ACHN (cell line): ENCODE data around the gene SPARCL1.
A peak's percentile ranks its signal among the peaks of the same experiment; 100 is the strongest.

Source experiments
- DNase-seq: peaks from one replicate; pipeline ENCODE4 v3.0.0-alpha.2; 2015
- in situ Hi-C: cut with HindIII; loops from 2 replicates; pipeline ENCODE4 v1.10.0; 2017; ENCODE audit warnings: low sequenced_read_pairs, low pct_ligation_motif_present, low pct_unique_long_range_greater_than_20kb

The SPARCL1 gene

DNA sequence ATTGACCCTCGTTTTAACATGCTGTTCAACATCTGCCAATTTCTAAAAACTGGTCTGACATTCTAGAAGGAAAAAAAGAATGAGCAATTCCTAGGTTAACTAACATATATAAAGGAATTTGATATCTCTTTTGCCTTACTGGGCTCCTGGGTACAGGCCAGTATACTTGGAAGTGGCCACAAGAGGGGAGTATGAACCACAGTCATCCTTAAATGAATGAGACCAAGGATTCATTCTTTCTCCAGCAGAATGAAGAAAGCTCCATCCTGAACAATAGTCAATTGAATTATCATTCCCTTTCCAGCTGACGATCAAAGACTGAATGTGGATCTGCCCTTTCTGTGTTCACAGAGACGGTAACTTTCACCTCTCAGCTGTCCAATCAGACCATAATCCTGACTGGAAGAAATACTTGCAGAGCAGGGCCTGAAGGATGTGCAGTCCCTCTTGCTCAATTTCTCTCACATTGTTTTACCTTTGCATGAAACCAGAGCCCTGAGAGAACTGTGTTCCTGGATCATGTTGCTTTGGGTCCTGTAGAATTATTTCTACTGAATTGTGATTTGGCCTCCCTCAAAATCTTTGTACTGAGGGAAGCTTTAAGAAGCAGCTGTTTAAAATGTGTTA, 14.8 kb upstream of the SPARCL1 start:
- in situ Hi-C loops = loop anchor here (25.0 kb wide), 1 partner anchor 293 kb away; the partner anchor contains the start of gene MEPE
- peak; percentile 45 for DNase-seq

DNA sequence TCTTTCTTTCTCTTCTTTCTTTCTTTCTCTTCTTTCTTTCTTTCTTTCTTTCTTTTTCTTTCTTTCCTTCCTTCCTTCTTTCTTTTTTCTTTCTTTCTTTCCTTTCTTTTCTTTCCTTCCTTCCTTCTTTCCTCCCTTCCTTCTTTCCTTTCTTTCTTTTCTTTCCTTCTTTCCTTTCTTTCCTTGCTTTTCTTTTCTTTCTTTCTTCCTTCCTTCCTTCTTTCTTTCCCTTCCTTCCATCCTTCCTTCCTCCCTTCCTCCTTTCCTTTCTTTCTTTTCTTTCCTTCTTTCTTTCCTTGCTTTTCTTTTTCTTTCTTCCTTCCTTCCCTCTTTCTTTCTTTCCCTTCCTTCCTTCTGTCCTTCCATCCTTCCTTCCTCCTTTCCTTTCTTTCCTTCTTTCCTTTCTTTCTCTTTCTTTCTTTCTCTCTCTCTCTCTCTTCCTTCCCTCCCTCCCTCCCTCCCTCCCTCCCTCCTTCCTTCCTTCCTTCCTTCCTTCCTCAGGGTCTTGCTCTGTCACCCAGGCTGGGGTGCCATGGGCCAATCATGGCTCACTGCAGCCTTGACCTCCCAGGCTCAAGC, 13.6 kb upstream of the SPARCL1 start:
- in situ Hi-C loops = loop anchor here (25.0 kb wide), 1 partner anchor 294 kb away; the partner anchor contains the start of gene MEPE

DNA sequence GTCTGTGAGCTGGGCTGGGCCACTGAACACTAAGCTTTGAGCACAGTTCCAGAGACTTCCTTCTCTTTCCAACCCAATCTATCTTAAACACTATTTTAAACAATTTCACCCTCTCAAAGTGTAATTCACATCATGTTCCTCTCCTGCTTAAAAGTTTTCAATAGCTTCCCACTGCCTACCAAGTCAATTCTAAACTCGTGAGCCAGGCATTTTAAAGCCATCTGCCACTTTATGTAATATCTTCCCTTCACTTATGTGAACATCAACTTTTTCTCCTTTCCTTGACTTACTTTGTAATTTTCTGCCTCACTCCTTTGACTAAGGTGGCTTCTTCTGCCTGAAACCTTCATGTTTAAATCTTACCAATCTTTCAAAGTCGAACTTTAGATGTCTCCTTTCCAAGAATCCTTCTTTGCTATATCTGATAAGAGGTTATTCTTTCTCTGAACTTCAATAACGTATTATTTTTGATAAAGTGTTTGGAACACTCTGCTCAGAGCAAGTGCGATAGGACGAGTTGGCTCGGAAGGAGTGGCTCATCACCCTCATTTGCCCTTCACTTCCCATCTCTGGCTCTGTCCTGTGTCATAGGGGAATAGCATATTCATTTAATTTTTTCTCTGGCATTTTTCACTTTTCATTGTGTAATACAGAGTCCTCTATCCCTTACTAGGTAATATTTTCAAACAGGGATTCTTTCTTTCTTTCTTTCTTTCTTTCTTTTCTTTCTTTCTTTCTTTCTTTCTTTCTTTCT, 13.0 kb upstream of the SPARCL1 start:
- DNase-seq = no peak

More for the DNA sequence above, 13.6 kb upstream of the SPARCL1 start:
- DNase-seq = no peak

DNA sequence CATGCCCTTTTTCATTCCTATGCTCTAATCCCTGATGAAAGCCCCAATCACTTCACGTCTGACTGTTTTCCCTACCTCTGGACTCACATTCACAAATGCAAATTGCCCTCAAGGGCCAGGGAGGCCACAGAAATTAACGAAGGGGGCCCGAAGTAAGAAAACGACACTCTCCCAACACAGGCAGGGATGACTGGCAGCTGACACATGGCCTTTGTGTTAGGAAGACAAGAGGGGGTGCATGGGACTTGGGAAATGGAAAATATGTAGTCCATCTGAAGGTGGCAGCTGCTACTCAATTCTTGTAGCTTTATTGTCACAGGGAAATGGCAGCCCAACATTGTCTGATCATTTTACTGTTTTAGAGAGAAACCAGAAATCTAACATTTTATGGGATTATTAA, 12.3 kb upstream of the SPARCL1 start:
- in situ Hi-C loops = loop anchor here (25.0 kb wide), 1 partner anchor 296 kb away; the partner anchor contains the start of gene MEPE
- DNase-seq = no peak

More for the DNA sequence above, 13.0 kb upstream of the SPARCL1 start:
- in situ Hi-C loops = loop anchor here (25.0 kb wide), 1 partner anchor 295 kb away; the partner anchor contains the start of gene MEPE

DNA sequence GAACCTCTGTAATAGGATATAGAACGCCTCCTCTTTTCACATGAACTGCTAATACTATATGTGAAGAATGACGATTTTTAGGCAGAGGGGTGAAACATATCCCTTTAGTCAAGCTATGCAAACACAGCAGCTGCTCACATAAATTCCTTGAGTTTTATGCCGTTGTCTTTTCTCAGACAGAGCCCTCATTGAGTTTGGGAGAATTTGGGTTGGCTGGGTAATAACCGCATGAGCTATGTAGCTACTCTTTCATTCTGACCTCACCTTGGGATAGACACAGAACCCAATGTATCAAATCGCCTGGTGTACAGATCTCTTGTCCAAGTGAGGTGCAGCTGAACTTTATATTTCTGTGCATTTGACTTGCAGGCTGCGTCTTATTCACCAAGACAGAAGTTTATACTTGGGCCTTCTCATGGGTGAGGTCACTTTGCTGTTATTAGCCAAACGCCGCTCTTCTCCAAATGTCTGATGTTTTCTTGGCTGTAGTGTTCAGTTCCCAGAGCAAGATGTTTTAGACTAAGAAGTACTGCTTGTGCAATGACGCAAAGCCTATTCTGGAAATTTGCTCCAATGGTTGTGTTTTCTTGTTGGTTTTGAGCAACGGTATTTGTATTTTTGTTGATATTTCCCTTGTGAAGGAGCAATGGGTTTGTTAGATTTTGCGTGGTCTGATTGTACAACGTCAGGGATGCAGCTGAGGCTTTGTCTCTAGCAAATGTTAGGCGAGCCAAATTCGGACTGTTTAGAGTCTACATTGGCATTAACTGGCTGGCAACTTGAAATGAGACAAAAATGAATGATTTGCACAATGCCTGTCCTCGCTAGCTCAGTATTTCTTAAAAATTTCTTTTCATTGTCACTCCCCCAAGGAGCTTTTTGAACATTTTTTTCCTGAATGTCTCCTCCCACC, 11.2 kb upstream of the SPARCL1 start:
- in situ Hi-C loops = loop anchor here (25.0 kb wide), 1 partner anchor 297 kb away; the partner anchor contains the start of gene MEPE
- DNase-seq = no peak

DNA sequence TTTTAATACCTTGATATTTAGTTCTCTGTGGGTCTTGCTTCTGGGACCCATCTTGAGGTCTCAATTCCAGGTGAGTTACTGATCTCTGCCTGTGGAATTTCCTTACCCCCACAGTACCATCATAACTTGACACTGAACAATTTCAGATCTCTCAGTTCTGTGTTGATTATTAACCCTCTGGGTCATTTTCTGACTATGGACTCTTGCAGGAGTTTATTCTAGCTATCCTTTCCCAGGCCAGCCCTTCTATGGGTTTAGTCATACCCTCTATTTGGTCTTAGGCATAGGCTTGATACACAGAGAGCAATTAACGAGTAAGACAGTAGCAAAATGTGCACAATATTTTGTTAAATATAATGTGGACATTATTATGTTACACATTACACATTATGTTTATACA, 3.7 kb upstream of the SPARCL1 start:
- no peak for DNase-seq
- in situ Hi-C loops = loop anchor here (25.0 kb wide), 1 partner anchor 304 kb away; the partner anchor contains the start of gene MEPE

DNA sequence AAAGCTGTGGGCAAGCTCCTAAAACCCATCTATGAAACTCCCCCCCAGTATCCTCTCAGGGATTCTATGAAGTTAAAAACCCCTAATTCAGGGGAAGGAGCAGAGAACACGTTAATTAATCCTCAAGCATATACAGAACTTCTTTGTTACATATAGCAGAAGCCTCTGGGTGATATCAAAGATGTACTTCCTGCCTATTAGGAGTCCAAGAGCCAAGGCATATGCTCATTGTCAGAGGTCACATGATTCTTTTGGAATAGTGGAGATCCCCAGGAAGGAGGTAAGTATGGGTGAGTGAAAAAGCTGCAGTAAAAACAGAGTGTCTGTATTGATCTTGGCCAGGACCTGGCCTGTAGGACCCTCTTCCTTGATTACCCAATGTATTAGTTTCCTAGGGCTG, 2.9 kb upstream of the SPARCL1 start:
- no peak for DNase-seq
- in situ Hi-C loops = loop anchor here (25.0 kb wide), 1 partner anchor 305 kb away; the partner anchor contains the start of gene MEPE

DNA sequence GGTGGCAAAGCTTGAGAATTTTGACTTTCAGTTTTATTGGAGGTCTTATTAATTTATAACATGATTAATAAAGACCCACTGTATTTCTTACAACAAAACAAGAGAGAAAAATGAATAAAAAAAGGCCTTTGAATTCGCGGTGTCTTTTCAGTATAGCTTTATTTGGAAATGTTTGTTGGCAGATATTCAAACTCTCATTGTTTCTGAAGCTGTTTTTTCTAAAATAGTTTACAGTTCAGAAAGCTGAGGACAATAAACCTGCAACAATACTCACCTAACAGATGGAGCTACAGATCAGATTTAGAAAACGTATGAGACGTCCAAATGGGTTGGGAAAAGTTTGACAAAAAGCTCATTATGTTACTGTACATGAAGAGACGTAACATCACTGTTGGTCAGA, 2.4 kb upstream of the SPARCL1 start:
- DNase-seq = no peak
- in situ Hi-C loops = loop anchor here (25.0 kb wide), 1 partner anchor 306 kb away; the partner anchor contains the start of gene MEPE

DNA sequence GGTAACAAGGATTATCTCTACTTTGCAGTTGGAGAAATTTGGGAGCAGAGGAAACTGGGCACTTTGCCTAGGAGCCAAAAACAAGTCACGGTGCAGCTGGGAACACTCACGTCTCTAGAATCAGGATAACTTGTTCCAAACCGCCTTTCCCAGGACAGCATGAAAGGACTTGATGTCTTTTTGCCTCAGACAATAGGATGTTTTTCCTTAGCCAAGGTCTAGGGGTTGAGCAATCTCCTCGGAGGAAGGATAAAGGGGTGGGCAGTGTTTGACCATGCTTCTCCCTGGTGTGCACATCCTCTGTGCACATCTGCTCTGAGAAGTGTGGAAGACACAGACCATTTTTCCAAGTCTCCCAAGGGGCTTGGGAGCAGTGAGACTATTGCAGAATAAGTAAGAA, 1.7 kb upstream of the SPARCL1 start:
- in situ Hi-C loops = loop anchor here (25.0 kb wide), 1 partner anchor 306 kb away; the partner anchor contains the start of gene MEPE
- no peak for DNase-seq

DNA sequence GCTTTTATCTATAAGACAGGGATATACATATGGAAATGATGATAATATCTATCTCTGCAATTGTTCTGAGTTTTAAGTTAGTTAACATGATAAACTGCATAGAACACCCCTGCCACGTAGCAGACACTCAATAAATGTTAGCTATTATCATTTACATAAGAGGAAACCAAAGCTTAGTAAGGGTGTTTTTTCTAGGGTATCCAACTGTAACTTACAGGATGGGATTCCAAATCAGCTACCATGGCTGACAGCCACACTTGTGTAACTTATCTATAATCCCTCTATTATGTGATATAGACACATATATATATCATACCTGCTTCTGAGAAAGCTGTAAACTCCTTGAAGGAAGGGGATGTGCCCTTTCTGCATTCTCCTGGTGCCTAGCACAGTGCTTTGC, 1.1 kb upstream of the SPARCL1 start:
- in situ Hi-C loops = loop anchor here (25.0 kb wide), 1 partner anchor 307 kb away; the partner anchor contains the start of gene MEPE

DNA sequence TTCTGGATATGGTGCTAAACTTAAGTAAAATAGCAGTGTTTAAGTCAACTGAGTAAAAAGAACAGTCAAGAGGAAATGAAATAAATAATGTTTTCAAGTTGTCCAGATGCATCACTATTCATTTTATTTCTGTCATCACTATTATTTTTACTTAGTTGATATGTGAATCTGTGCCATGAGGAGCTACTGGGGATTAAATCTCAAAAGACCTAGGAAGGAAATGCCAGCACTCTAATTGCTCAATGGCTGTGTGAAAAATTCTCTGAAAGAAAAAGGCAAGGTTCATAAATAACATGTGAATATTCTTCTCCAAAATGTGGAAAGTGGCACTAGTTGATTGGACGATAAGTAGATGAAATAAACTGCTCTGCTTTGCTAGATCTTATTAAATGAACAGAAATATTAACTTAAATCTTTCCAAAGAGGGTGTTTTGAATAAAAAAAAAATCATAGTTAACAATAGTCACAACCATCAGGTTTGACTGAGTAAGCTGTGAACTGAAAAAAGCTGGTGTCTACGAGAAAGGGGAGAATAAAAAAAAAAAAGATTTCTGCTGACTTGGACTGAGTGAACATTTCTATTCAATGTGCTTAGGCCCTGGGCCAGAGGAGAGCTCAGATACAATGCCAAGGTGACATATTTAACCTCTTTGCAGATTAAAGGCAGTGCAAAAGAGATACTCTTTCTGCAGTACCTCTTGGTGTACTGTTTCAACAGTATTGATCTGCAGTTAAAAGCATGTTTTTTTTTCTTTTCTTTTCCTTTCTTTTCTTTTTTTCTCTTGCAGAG, 1.6 kb downstream of the SPARCL1 start:
- in situ Hi-C loops = loop anchor here (25.0 kb wide), 1 partner anchor 310 kb away; the partner anchor contains the start of gene MEPE
- DNase-seq = no peak

More for the DNA sequence above, 1.1 kb upstream of the SPARCL1 start:
- no peak for DNase-seq

DNA sequence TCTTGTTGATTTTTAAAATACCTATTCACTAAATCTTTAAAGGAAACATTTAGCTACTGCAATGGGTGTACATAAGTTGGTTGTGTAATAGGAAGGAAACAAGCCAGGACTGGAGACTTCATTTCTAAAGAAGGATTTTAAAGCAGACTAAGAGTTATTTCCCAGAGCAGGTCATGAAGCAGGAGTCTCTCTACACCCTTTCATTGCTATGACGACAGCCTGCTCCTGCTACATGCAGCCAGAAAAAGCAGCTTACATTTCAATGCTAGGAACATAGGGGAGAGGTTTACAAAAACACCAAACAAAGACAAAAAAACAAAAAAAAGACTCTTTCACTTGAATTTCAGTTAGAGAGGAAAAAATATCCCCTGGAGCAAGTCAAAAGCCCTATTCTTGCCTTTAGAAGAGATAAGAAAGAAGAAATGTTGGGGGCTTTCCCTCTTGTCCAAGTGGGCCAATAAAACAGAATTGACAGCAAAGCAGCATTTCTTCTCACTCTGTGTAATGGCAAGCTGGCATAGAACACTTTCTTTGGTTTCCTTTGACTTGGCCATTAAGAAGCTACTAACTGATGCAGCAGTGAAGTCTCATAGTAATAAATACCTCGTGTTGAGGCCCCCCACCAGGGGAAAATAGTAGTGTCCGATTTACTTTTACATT, 3.4 kb downstream of the SPARCL1 start:
- no peak for DNase-seq
- in situ Hi-C loops = loop anchor here (25.0 kb wide), 1 partner anchor 312 kb away; the partner anchor contains the start of gene MEPE

DNA sequence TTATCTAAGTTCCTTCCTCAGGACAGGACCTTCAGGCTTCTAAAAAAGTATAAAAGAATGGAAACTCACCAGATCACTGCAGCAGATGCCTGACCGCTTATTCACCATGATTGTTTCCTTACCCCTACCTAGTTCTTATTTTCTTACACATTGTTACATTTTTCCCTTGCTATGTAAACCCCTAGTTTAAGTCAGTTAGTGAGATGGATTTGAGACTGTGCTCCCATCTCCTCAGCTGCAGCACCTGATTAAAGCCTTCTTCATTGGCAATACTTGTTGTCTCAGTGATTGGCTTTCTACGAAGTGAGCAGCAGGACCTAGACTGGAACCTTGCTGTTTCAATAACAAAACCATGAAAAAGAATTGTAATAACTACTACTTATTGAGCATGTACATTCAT, 4.7 kb downstream of the SPARCL1 start:
- DNase-seq = no peak
- in situ Hi-C loops = no loop called here

DNA sequence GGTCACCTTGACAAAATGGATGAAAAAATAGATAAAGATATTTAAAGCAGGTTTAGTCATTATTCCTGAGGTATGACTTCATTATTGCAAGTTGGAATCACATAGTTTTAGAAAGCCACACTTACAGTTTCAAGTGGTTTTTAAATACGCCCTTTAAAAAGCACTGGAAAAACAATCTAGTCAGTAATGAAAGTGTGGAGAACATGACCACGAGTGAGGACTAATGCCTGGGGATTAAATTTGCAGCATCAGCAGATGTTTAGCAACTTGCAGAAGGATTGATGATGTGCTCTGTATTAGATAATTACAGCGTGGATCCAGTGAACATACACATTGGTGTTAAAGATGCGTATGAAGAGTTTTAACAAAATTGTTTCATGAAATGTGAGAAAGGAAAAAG, 5.9 kb downstream of the SPARCL1 start:
- DNase-seq = no peak
- in situ Hi-C loops = no loop called here

DNA sequence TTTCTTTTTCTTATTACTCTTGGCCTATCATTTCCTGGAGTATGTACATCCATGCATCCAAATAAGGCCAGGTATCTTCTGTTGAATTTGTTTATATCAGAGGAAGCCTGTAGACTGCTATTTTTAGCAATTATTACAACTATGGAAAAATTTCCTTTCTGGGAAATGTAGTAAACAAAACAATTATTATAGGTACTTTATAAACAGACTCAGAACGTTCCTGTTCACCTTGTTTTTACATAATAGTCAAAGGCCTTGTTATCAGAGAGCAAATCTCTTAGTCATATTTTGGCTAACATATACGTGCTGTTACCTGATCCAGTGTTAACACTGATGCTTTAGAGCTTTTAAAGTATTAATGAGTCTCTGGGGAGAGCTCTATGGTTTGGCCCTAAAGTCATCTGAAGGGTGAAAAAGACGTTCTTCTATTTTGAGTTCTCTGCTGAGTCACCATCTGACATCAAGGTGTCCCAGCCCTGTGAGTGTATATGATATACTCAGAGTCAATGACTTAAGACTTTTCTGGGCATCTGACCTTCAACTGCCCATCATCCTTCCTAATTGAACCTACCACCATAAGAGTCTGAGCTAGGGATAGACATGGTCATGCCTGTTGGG, 7.3 kb downstream of the SPARCL1 start:
- in situ Hi-C loops = no loop called here
- DNase-seq = no peak

DNA sequence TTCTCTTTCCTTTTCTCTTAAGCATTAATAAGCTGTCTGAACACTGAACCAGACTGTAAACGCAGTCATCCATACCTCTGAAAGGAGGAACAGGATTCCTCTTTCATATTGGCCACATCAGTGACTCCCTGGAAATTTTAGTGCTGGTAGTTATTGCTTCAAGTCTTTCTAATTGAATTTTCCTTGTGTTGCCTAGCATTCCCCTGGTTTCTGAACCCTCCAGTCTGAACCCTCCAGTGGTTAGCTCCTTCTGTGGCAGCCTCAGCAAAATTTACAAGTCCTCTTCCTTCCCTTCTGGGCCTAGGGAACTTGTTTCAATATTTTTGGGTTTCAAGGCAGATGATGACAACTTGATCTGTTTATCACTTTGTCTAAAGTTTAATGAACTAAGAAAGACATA, 7.9 kb downstream of the SPARCL1 start:
- in situ Hi-C loops = no loop called here
- DNase-seq = no peak
